ENCODE measurements around the gene TRIM10. TPM values are rescaled to one million over a fixed set of nuclear protein-coding genes. Genes with fewer than 3 reads are reported as not detected.
A peak's percentile ranks its signal among the peaks of the same experiment; 100 is the strongest.

The TRIM10 gene
- polyA plus RNA-seq, 3 donors: not detected

DNA sequence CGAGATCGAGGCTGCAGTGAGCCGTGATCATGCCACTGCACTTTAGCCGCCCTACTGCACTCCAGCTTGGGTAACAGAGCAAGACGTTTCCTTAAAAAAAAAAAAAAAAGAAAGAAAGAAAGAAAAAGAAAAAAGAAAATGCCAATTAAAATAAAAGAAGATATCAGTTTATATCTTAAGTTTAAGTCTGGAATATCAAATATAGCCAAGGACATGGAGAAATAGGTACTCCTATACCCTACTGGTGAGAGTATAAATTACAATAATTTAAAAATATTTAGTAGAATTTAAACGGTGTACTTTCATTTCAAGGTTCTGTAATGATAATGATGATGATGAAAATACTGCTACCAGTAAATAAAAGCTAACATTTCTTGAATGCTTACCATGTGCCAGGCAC lies 44.3 kb downstream of the TRIM10 start:
- no peak overlapping the region for H3K9ac ChIP-seq (ENCODE audit: insufficient read depth, low read length, poor library complexity, severe bottlenecking)
- no peak for DNase-seq
- H3K4me3 ChIP-seq (replicated peaks in 1 of 3; ENCODE audit: low read depth in 2 of 3, low read length in 3 of 3): no peak overlapping the region
- intact Hi-C loops (cut with micrococcal nuclease): no loop called here
- H3K27ac Mint-ChIP-seq: no peak overlapping the region
- no peaks in the 10 kb centered on the region for H3K4me1 ChIP-seq (ENCODE audit: control insufficient read depth in 1 of 2, insufficient read depth in 2 of 2, low read length in 2 of 2)
- peaks cover 32 to 38% of the 10 kb centered on the region in 2 donors for H3K27me3 ChIP-seq (ENCODE audit: control insufficient read depth in 2 of 2, insufficient read depth in 2 of 2, low read length in 2 of 2)
- H2AFZ ChIP-seq (ENCODE audit: insufficient read depth, low read depth, low read length, poor library complexity, severe bottlenecking): no peak overlapping the region
- no peaks in the 10 kb centered on the region for H3K9me3 Mint-ChIP-seq
- H3K4me3 Mint-ChIP-seq: no peak overlapping the region
- H3K36me3 Mint-ChIP-seq: no peaks in the 10 kb centered on the region
- no peaks in the 10 kb centered on the region for H3K9me3 ChIP-seq (replicated peaks in 1 of 2; ENCODE audit: control insufficient read depth in 1 of 2, insufficient read depth in 1 of 2, low read length in 2 of 2)
- peaks cover 37 to 41% (median 39%) of the 10 kb centered on the region in 3 donors for H3K27me3 Mint-ChIP-seq (ENCODE audit: low read depth in 3 of 3)
- no CpG with 5 or more reads among the region's 6 CpGs for WGBS (ENCODE audit: insufficient coverage)
- H3K27ac ChIP-seq (ENCODE audit: low read depth in 1 of 2, low read length in 2 of 2): no peak overlapping the region
- H3K4me2 ChIP-seq (replicated peaks; ENCODE audit: extremely low read depth, low read length, poor library complexity, severe bottlenecking): no peak overlapping the region
- TF ChIP-seq, protein P1, sequence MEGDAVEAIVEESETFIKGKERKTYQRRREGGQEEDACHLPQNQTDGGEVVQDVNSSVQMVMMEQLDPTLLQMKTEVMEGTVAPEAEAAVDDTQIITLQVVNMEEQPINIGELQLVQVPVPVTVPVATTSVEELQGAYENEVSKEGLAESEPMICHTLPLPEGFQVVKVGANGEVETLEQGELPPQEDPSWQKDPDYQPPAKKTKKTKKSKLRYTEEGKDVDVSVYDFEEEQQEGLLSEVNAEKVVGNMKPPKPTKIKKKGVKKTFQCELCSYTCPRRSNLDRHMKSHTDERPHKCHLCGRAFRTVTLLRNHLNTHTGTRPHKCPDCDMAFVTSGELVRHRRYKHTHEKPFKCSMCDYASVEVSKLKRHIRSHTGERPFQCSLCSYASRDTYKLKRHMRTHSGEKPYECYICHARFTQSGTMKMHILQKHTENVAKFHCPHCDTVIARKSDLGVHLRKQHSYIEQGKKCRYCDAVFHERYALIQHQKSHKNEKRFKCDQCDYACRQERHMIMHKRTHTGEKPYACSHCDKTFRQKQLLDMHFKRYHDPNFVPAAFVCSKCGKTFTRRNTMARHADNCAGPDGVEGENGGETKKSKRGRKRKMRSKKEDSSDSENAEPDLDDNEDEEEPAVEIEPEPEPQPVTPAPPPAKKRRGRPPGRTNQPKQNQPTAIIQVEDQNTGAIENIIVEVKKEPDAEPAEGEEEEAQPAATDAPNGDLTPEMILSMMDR (IDR thresholded peaks at IDR 0.05): peak; percentile 47
- no peaks in the 10 kb centered on the region for H3K79me2 ChIP-seq (ENCODE audit: insufficient read depth, low read length)
- H4K20me1 ChIP-seq (ENCODE audit: insufficient read depth, low read length): no peaks in the 10 kb centered on the region
- H3K4me1 Mint-ChIP-seq: no peaks in the 10 kb centered on the region
- H3K36me3 ChIP-seq (replicated peaks in 1 of 2; ENCODE audit: control insufficient read depth in 1 of 2, insufficient read depth in 2 of 2, low read length in 2 of 2): no peaks in the 10 kb centered on the region

DNA sequence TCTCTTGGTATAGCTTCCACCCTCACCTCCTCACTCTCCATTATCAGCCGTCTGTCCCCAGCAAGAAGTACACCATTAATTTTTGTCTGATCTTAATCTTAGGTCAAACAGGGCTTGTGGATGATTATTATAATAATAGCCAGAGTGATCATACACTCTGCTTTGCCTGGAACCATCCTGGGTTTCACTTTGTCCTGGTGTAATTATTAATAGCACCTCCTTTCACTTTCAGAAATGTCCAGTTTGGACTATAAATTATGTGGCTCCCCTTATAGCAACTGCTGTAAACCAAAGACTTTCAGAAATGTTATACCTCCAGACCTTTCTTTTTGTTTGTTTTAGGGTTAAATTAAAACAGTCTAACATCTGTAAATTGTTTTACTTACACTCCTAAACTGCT lies 47.2 kb downstream of the TRIM10 start:
- H2AFZ ChIP-seq (ENCODE audit: insufficient read depth, low read depth, low read length, poor library complexity, severe bottlenecking): no peak overlapping the region
- H3K27ac Mint-ChIP-seq: no peak overlapping the region
- WGBS (ENCODE audit: insufficient coverage): no CpG with 5 or more reads among the region's 1 CpG

More for the DNA sequence above, 47.2 kb downstream of the TRIM10 start:
- H3K9me3 ChIP-seq (replicated peaks in 1 of 2; ENCODE audit: control insufficient read depth in 1 of 2, insufficient read depth in 1 of 2, low read length in 2 of 2): no peaks in the 10 kb centered on the region
- no peaks in the 10 kb centered on the region for H3K36me3 ChIP-seq (replicated peaks in 1 of 2; ENCODE audit: control insufficient read depth in 1 of 2, insufficient read depth in 2 of 2, low read length in 2 of 2)
- no peaks in the 10 kb centered on the region for H3K9me3 Mint-ChIP-seq
- TF ChIP-seq, protein P1 (IDR thresholded peaks at IDR 0.05): no peak
- no peak overlapping the region for H3K4me2 ChIP-seq (replicated peaks; ENCODE audit: extremely low read depth, low read length, poor library complexity, severe bottlenecking)
- no peak overlapping the region for H3K4me3 ChIP-seq (replicated peaks in 1 of 3; ENCODE audit: low read depth in 2 of 3, low read length in 3 of 3)
- H3K9ac ChIP-seq (ENCODE audit: insufficient read depth, low read length, poor library complexity, severe bottlenecking): no peak overlapping the region
- no peaks in the 10 kb centered on the region for H3K4me1 ChIP-seq (ENCODE audit: control insufficient read depth in 1 of 2, insufficient read depth in 2 of 2, low read length in 2 of 2)
- peak overlapping the region in 1 of 2 donors; percentile 3 for H3K4me3 Mint-ChIP-seq
- DNase-seq: no peak
- peaks cover 52 to 59% (median 54%) of the 10 kb centered on the region in 3 donors for H3K27me3 Mint-ChIP-seq (ENCODE audit: low read depth in 3 of 3)
- no peaks in the 10 kb centered on the region for H3K4me1 Mint-ChIP-seq
- no peak overlapping the region for H3K27ac ChIP-seq (ENCODE audit: low read depth in 1 of 2, low read length in 2 of 2)
- intact Hi-C loops (cut with micrococcal nuclease): no loop called here
- H4K20me1 ChIP-seq (ENCODE audit: insufficient read depth, low read length): no peaks in the 10 kb centered on the region
- peaks cover 48 to 56% of the 10 kb centered on the region in 2 donors for H3K27me3 ChIP-seq (ENCODE audit: control insufficient read depth in 2 of 2, insufficient read depth in 2 of 2, low read length in 2 of 2)
- H3K36me3 Mint-ChIP-seq: no peaks in the 10 kb centered on the region
- H3K79me2 ChIP-seq (ENCODE audit: insufficient read depth, low read length): no peaks in the 10 kb centered on the region
